Measurements from ENCODE around the gene KCNQ4. TPM values are rescaled to one million over a fixed set of nuclear protein-coding genes. Genes with fewer than 3 reads are reported as not detected.

KCNQ4 gene
- total RNA-seq, 1 donor from 2014 or later = 0.85 TPM

GRCh38 chr1:40825435-40825788 lies 41.8 kb downstream of the KCNQ4 start:
- Mint-ChIP-seq H3K4me3 (no peak overlapping the region), H3K4me1 (ENCODE audit: unreplicated experiment) (peaks cover 19% of the 10 kb centered on the region), H3K27ac (peak overlapping the region; percentile 56), H3K27me3 (peaks cover 2% of the 10 kb centered on the region), H3K9me3 (no peaks in the 10 kb centered on the region), H3K36me3 (no peaks in the 10 kb centered on the region)
- no peak for TF ChIP-seq CTCF (conservative IDR thresholded peaks at IDR 0.05)
- DNase-seq (ENCODE audit: extremely low spot score, unreplicated experiment) = no peak

GRCh38 chr1:40825996-40826395 lies 42.4 kb downstream of the KCNQ4 start:
- Mint-ChIP-seq H3K4me1 (ENCODE audit: unreplicated experiment) (peaks cover 19% of the 10 kb centered on the region), H3K27me3 (peaks cover 2% of the 10 kb centered on the region), H3K9me3 (no peaks in the 10 kb centered on the region), H3K4me3 (no peak overlapping the region), H3K27ac (no peak overlapping the region), H3K36me3 (no peaks in the 10 kb centered on the region)
- no peak for DNase-seq (ENCODE audit: extremely low spot score, unreplicated experiment)
- TF ChIP-seq CTCF (conservative IDR thresholded peaks at IDR 0.05) = no peak

GRCh38 chr1:40829631-40830245 lies 46.2 kb downstream of the KCNQ4 start:
- Mint-ChIP-seq H3K27me3 (no peaks in the 10 kb centered on the region), H3K36me3 (no peaks in the 10 kb centered on the region), H3K27ac (no peak overlapping the region), H3K4me1 (ENCODE audit: unreplicated experiment) (peaks cover 13% of the 10 kb centered on the region), H3K4me3 (no peak overlapping the region), H3K9me3 (no peaks in the 10 kb centered on the region)
- no peak for DNase-seq (ENCODE audit: extremely low spot score, unreplicated experiment)
- no peak for TF ChIP-seq CTCF (conservative IDR thresholded peaks at IDR 0.05)

- H3K4me3 Mint-ChIP-seq = no peak overlapping the region
- TF ChIP-seq CTCF (conservative IDR thresholded peaks at IDR 0.05) = no peak
- no peak for DNase-seq (ENCODE audit: extremely low spot score, unreplicated experiment)
- H3K27me3 Mint-ChIP-seq = no peaks in the 10 kb centered on the region
- H3K27ac Mint-ChIP-seq = no peak overlapping the region
- no peaks in the 10 kb centered on the region for H3K9me3 Mint-ChIP-seq
- H3K4me1 Mint-ChIP-seq (ENCODE audit: unreplicated experiment) = peaks cover 6% of the 10 kb centered on the region
- no peaks in the 10 kb centered on the region for H3K36me3 Mint-ChIP-seq
Measured at GRCh38 chr1:40830419-40830943, 46.9 kb downstream of the KCNQ4 start.

- H3K9me3 Mint-ChIP-seq = no peaks in the 10 kb centered on the region
- TF ChIP-seq CTCF (conservative IDR thresholded peaks at IDR 0.05) = no peak
- no peak overlapping the region for H3K4me3 Mint-ChIP-seq
- H3K4me1 Mint-ChIP-seq (ENCODE audit: unreplicated experiment) = peaks cover 3% of the 10 kb centered on the region
- H3K36me3 Mint-ChIP-seq = no peaks in the 10 kb centered on the region
- no peak overlapping the region for H3K27ac Mint-ChIP-seq
- no peaks in the 10 kb centered on the region for H3K27me3 Mint-ChIP-seq
- no peak for DNase-seq (ENCODE audit: extremely low spot score, unreplicated experiment)
Measured at GRCh38 chr1:40831001-40831732, 47.6 kb downstream of the KCNQ4 start.
